HepG2 (cell line): ENCODE results near the gene RPP14. TPM values are rescaled to one million over a fixed set of nuclear protein-coding genes. Genes with fewer than 3 reads are reported as not detected.

Experiments used
- ATAC-seq: fragments of 200-7000 bp; cut with Tn5 transposase; 3 replicates; pipeline ENCODE4 v1.9.1; 2020; ENCODE audit warnings: mild to moderate bottlenecking, moderate library complexity
- BruUV-seq: library from RNA; stranded (reverse); fragments of 400-500 nt; replicated peaks from 2 replicates; lab custom pipeline; 2021; lab: Mats Ljungman, UMichigan
- CTCF ChIA-PET: fragments of 300-600 bp; formaldehyde crosslinking; extraction: SDS; loops from one replicate; lab custom pipeline; 2021; ENCODE audit warnings: low total read pairs, inconsistent platforms, low intra/inter-chr PET ratio; lab: Yijun Ruan, JAX
- POLR2A ChIA-PET: fragments of 350-600 bp; sonication (Branson Sonifier 250); formaldehyde crosslinking; loops from one replicate; lab custom pipeline; 2020; ENCODE audit warnings: antibody characterized with exemption, inconsistent platforms; lab: Yijun Ruan, JAX
- DNase-seq: peaks from one replicate; pipeline ENCODE4 v3.0.0-alpha.2; 2015; ENCODE audit warnings: low spot score
- FAIRE-seq: peaks from 3 replicates; lab custom pipeline; 2011; peaks lifted over from hg19 to GRCh38; lab: Jason Lieb, UNC
- H2AFZ ChIP-seq: one replicate; pipeline ENCODE4 v1.6.1; 2011; ENCODE audit warnings: low read length, inconsistent platforms
- H3K27ac ChIP-seq: fragments of 300-600 bp; 3 replicates; pipeline ENCODE4 v1.8.0; 2011; ENCODE audit warnings: mixed run types, mild to moderate bottlenecking, mixed read lengths, low read length, inconsistent platforms; ENCODE audit not compliant: insufficient read depth; ENCODE audit errors: extremely low read length
- H3K27me3 ChIP-seq, 2 experiments: fragments of 200-600 bp in 1 of 2; 2 replicates in 1 of 2; 3 replicates in 1 of 2; pipeline versions ENCODE4 v1.6.0 to v1.8.0; 2011; ENCODE audit warnings: low read length in 2 of 2, mild to moderate bottlenecking in 2 of 2, moderate library complexity in 2 of 2, inconsistent platforms in 1 of 2; ENCODE audit not compliant: insufficient read depth in 2 of 2, control insufficient read depth in 1 of 2
- H3K36me3 ChIP-seq, 2 experiments: fragments of 200-600 bp in 1 of 2; replicated peaks in 1 of 2; 2 replicates in 1 of 2; 3 replicates in 1 of 2; pipeline versions ENCODE4 v1.5.1 to v1.8.0; 2011; ENCODE audit warnings: low read length in 2 of 2, inconsistent platforms in 1 of 2; ENCODE audit not compliant: insufficient read depth in 2 of 2, control insufficient read depth in 1 of 2
- H3K4me1 ChIP-seq: 2 replicates; pipeline ENCODE4 v1.5.1; 2012; ENCODE audit warnings: low read length, inconsistent platforms; ENCODE audit not compliant: insufficient read depth
- H3K4me2 ChIP-seq: 2 replicates; pipeline ENCODE4 v1.6.0; 2011; ENCODE audit warnings: low read depth, low read length, inconsistent platforms
- H3K4me3 ChIP-seq, 3 experiments: fragments of 200-600 bp in 1 of 3; sonication (generic), shearing (Covaris generic) in 1 of 3; replicated peaks in 1 of 3; 2 replicates each; pipeline ENCODE4 v1.5.1; 2011 to 2016; ENCODE audit warnings: low read length in 3 of 3, inconsistent platforms in 2 of 3, low read depth in 2 of 3, mild to moderate bottlenecking in 2 of 3, control low read depth in 1 of 3, mixed read lengths in 1 of 3; ENCODE audit not compliant: insufficient read depth in 1 of 3
- H3K79me2 ChIP-seq: one replicate; pipeline ENCODE4 v1.6.1; 2011; ENCODE audit warnings: low read length, inconsistent platforms; ENCODE audit not compliant: insufficient read depth
- H3K9ac ChIP-seq: 2 replicates; pipeline ENCODE4 v1.6.0; 2011; ENCODE audit warnings: mild to moderate bottlenecking, low read depth, low read length, inconsistent platforms; ENCODE audit not compliant: insufficient read depth
- H3K9me3 ChIP-seq: 2 replicates; pipeline ENCODE4 v1.5.1; 2012; ENCODE audit warnings: mild to moderate bottlenecking, low read length
- H4K20me1 ChIP-seq: 2 replicates; pipeline ENCODE4 v1.6.0; 2011; ENCODE audit warnings: inconsistent platforms, mild to moderate bottlenecking, low read length, moderate library complexity; ENCODE audit not compliant: insufficient read depth
- CCDC6 ChIP-seq: sonication (generic); formaldehyde crosslinking; IDR thresholded peaks from 2 replicates; pipeline ENCODE4 v1.8.1; 2022; ENCODE audit warnings: mild to moderate bottlenecking, missing genetic modification reagents, moderate library complexity
- KDM5A ChIP-seq: fragments of 200-600 bp; sonication (generic); IDR thresholded peaks from 2 replicates; pipeline ENCODE4 v1.7.0; 2018; ENCODE audit warnings: antibody characterized with exemption, mild to moderate bottlenecking, low read length, borderline replicate concordance
- KLF12 ChIP-seq: sonication (generic); formaldehyde crosslinking; IDR thresholded peaks from 2 replicates; pipeline ENCODE4 v1.4.0; 2020; ENCODE audit warnings: missing genetic modification reagents, borderline replicate concordance
- MAFK ChIP-seq, 2 experiments: IDR thresholded peaks in 1 of 2; conservative IDR thresholded peaks in 1 of 2; 2 replicates each; pipeline ENCODE4 v1.6.1; 2011; ENCODE audit warnings: improper control_type of control experiment in 2 of 2, low read length in 2 of 2
- PHF20 ChIP-seq: sonication (generic); formaldehyde crosslinking; IDR thresholded peaks from 2 replicates; pipeline ENCODE4 v1.5.0; 2020; ENCODE audit warnings: mild to moderate bottlenecking, missing genetic modification reagents
- WGBS: methylation state at CpG from one replicate; pipeline ENCODE4 v1.1.6; 2017; ENCODE audit warnings: low lambda C conversion rate; 5-methylcytosine and 5-hydroxymethylcytosine counted together
- in situ Hi-C: cut with HindIII; loops from 2 replicates; pipeline ENCODE4 v1.10.0; 2017; ENCODE audit warnings: low pct_unique_long_range_greater_than_20kb; ENCODE audit not compliant: extremely low pct_ligation_motif_present
- intact Hi-C: fragments of 100-400 bp; cut with micrococcal nuclease; formaldehyde crosslinking; loops from one replicate; pipeline ENCODE4 v1.10.0; 2022; ENCODE audit not compliant: unreplicated experiment
- polyA plus RNA-seq, 8 experiments: library from polyadenylated mRNA; depleted of rRNA in 3 of 8; stranded (reverse) in 7 of 8; unstranded in 1 of 8; fragments of >200 nt; fragmentation: Illumina TruSeq in 4 of 8; extraction: Trizol in 4 of 8; gene quantifications; 2 replicates each; pipeline versions ENCODE4 v1.2.1 to v1.2.3, GENCODE V29; 2011 to 2016; ENCODE audit warnings: low read depth in 4 of 8, missing spikeins in 1 of 8, mixed read lengths in 1 of 8; ENCODE audit not compliant: insufficient read depth in 1 of 8
- total RNA-seq, 5 experiments: library from RNA; depleted of rRNA; stranded (reverse); fragments of >200 nt; fragmentation: Illumina TruSeq; extraction: Trizol; gene quantifications; 2 replicates each; pipeline ENCODE4 v1.2.3, GENCODE V29; 2016; ENCODE audit warnings: low read depth in 1 of 5
- TF ChIP-seq, protein P1 (sequence below): IDR thresholded peaks from 2 replicates; pipeline ENCODE4 v1.6.1; 2016
- TF ChIP-seq, protein P2 (sequence below): sonication (generic); formaldehyde crosslinking; IDR thresholded peaks from 2 replicates; pipeline ENCODE4 v1.4.0; 2020; ENCODE audit warnings: missing genetic modification reagents, borderline replicate concordance

RPP14 gene
- total and polyA plus RNA-seq, 2 of the 13 experiments (the other 11 are each of a cell fraction or from before 2014, with no cell fraction given), result 15.4 to 16.2 TPM

DNA sequence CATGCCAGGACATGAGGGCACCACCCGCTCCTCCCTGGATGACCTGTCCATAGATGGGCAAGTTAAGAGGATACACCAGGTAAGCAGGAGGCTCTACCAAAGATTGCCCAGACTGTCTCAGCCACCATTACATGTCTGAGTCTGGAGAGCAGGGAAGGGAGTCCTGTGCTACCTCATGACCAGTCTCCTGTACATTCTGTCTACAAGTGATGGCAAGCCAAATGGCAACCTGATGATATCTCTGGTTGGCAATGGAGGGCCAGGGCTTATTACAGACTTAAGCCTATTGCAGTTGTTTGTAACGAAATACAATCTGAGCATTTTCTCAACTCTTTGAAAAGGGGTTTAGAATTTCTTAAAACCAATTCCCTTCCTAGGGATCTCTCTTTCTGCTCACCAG, 36.7 kb upstream of the RPP14 start (continued):
- TF ChIP-seq, protein P1, sequence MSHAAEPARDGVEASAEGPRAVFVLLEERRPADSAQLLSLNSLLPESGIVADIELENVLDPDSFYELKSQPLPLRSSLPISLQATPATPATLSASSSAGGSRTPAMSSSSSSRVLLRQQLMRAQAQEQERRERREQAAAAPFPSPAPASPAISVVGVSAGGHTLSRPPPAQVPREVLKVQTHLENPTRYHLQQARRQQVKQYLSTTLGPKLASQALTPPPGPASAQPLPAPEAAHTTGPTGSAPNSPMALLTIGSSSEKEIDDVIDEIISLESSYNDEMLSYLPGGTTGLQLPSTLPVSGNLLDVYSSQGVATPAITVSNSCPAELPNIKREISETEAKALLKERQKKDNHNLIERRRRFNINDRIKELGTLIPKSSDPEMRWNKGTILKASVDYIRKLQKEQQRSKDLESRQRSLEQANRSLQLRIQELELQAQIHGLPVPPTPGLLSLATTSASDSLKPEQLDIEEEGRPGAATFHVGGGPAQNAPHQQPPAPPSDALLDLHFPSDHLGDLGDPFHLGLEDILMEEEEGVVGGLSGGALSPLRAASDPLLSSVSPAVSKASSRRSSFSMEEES (CRISPR knock-in tag), result no peak
- TF ChIP-seq, protein P2, sequence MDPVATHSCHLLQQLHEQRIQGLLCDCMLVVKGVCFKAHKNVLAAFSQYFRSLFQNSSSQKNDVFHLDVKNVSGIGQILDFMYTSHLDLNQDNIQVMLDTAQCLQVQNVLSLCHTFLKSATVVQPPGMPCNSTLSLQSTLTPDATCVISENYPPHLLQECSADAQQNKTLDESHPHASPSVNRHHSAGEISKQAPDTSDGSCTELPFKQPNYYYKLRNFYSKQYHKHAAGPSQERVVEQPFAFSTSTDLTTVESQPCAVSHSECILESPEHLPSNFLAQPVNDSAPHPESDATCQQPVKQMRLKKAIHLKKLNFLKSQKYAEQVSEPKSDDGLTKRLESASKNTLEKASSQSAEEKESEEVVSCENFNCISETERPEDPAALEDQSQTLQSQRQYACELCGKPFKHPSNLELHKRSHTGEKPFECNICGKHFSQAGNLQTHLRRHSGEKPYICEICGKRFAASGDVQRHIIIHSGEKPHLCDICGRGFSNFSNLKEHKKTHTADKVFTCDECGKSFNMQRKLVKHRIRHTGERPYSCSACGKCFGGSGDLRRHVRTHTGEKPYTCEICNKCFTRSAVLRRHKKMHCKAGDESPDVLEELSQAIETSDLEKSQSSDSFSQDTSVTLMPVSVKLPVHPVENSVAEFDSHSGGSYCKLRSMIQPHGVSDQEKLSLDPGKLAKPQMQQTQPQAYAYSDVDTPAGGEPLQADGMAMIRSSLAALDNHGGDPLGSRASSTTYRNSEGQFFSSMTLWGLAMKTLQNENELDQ, result no peak
- no peak for TF ChIP-seq KDM5A
- TF ChIP-seq KLF12, result no peak
- no peak for TF ChIP-seq PHF20 (CRISPR knock-in tag)

DNA sequence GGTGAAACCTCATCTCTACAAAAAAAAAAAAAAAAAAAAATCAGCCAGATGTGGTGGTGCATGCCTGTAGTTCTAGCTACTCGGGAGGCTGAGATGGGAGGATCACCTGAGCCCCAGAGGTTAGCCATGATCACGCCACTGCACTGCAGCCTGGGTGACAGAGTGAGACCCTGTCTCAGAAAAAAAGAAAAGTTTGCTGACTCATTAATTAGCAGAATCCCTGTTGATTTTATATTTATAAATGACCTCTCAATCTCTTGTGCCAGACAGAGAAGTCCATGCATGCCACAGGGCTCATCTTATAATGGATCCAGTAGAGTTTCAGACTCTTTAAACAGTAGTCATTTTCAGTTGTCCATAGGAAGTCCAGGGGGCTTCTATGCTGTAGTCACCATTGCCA, 35.6 kb upstream of the RPP14 start:
- H2AFZ ChIP-seq, result no peak overlapping the region
- no peak overlapping the region for H3K4me2 ChIP-seq
- H3K27me3 ChIP-seq, result no peaks in the 10 kb centered on the region
- no peaks in the 10 kb centered on the region for H3K9me3 ChIP-seq
- DNase-seq (no peak), FAIRE-seq (no peak), ATAC-seq (no peak)
- BruUV-seq, result no TSS peak
- H3K9ac ChIP-seq, result no peak overlapping the region
- no peaks in the 10 kb centered on the region for H4K20me1 ChIP-seq
- no peaks in the 10 kb centered on the region for H3K79me2 ChIP-seq
- in situ Hi-C loops, result no loop called here
- H3K4me3 ChIP-seq, result no peak overlapping the region
- WGBS, result 95% methylated on average over 2 of the region's 2 CpGs
- H3K4me1 ChIP-seq, result 0 out of 2 replicates have a peak, but pooled peaks cover 6% of the 10 kb centered on the region
- POLR2A ChIA-PET, result no interaction called here
- intact Hi-C loops, result no loop called here
- H3K36me3 ChIP-seq, result peaks cover 9 to 18% of the 10 kb centered on the region in 2 experiments; a peak in 4 of 5 replicates
- CTCF ChIA-PET, result no interaction called here
- no peak overlapping the region for H3K27ac ChIP-seq
- TF ChIP-seq MAFK (conservative IDR thresholded peaks at IDR 0.05 in 1 of 2, IDR thresholded peaks at IDR 0.05 in 1 of 2; ENCODE audit: low read length in 2 of 2) (peak; percentile 1 to 55; a peak in 2 of 4 replicates), CCDC6 (CRISPR knock-in tag) (no peak)
